Liver (tissue), 9 donors: Measurements from ENCODE around the gene WNT3A. TPM values are rescaled to one million over a fixed set of nuclear protein-coding genes. Genes with fewer than 3 reads are reported as not detected.

Experiments used
- DNase-seq: peaks from one replicate; pipeline ENCODE4 v3.0.0-alpha.2; 2017; ENCODE audit warnings: low spot score
- H3K27ac ChIP-seq, 2 donors: one replicate each; pipeline ENCODE4 v1.7.0; 2013; ENCODE audit warnings: inconsistent platforms in 2 of 2, low read length in 2 of 2, control low read depth in 1 of 2, low read depth in 1 of 2, mild to moderate bottlenecking in 1 of 2
- H3K27me3 ChIP-seq, 4 donors: one replicate each; pipeline versions ENCODE4 v1.6.1 to v1.7.0; 2013; ENCODE audit warnings: low read length in 3 of 4, inconsistent platforms in 1 of 4, mild to moderate bottlenecking in 1 of 4, moderate library complexity in 1 of 4; ENCODE audit not compliant: control insufficient read depth in 4 of 4, insufficient read depth in 4 of 4
- H3K36me3 ChIP-seq, 4 donors: one replicate each; pipeline versions ENCODE4 v1.6.1 to v1.7.0; 2013; ENCODE audit warnings: low read length in 3 of 4, mild to moderate bottlenecking in 3 of 4, low read depth in 1 of 4, moderate library complexity in 1 of 4; ENCODE audit not compliant: control insufficient read depth in 4 of 4, insufficient read depth in 3 of 4
- H3K4me1 ChIP-seq, 4 donors: one replicate each; pipeline versions ENCODE4 v1.6.1 to v1.7.0; 2013; ENCODE audit warnings: low read length in 3 of 4, mild to moderate bottlenecking in 3 of 4, moderate library complexity in 1 of 4; ENCODE audit not compliant: control insufficient read depth in 4 of 4, insufficient read depth in 4 of 4
- H3K4me3 ChIP-seq, 3 donors: one replicate each; pipeline versions ENCODE4 v1.6.1 to v1.7.0; 2013; ENCODE audit warnings: low read length in 3 of 3, control low read depth in 1 of 3, low read depth in 1 of 3, mild to moderate bottlenecking in 1 of 3
- H3K9ac ChIP-seq, 2 donors: one replicate each; pipeline ENCODE4 v1.7.0; 2013; ENCODE audit warnings: low read length in 2 of 2, mild to moderate bottlenecking in 2 of 2, moderate library complexity in 2 of 2, control low read depth in 1 of 2, low read depth in 1 of 2
- H3K9me3 ChIP-seq, 4 donors: one replicate each; pipeline versions ENCODE4 v1.6.1 to v1.7.0; 2013; ENCODE audit warnings: low read length in 3 of 4; ENCODE audit not compliant: control insufficient read depth in 4 of 4
- FOXA1 ChIP-seq: IDR thresholded peaks from 2 replicates; pipeline ENCODE4 v1.6.1; 2016; ENCODE audit warnings: antibody characterized with exemption
- FOXA2 ChIP-seq: IDR thresholded peaks from 2 replicates; pipeline ENCODE4 v1.6.1; 2016; ENCODE audit warnings: antibody characterized with exemption
- HNF4A ChIP-seq, 2 donors: conservative IDR thresholded peaks; 2 replicates each; pipeline ENCODE4 v1.6.1; 2016; ENCODE audit warnings: antibody characterized with exemption in 2 of 2, mild to moderate bottlenecking in 2 of 2
- HNF4G ChIP-seq: IDR thresholded peaks from 2 replicates; pipeline ENCODE4 v1.6.1; 2016; ENCODE audit warnings: antibody characterized with exemption
- JUND ChIP-seq, 2 donors: IDR thresholded peaks; 2 replicates each; pipeline ENCODE4 v1.6.1; 2016; ENCODE audit warnings: antibody characterized with exemption in 2 of 2
- NR2F2 ChIP-seq: IDR thresholded peaks from 2 replicates; pipeline ENCODE4 v1.6.1; 2016; ENCODE audit warnings: antibody characterized with exemption
- RAD21 ChIP-seq, 2 donors: IDR thresholded peaks; 2 replicates each; pipeline ENCODE4 v1.6.1; 2016; ENCODE audit warnings: antibody characterized with exemption in 2 of 2, mild to moderate bottlenecking in 2 of 2
- RXRA ChIP-seq, 2 donors: IDR thresholded peaks; 2 replicates each; pipeline ENCODE4 v1.6.1; 2017 to 2018; ENCODE audit warnings: antibody characterized with exemption in 2 of 2, mild to moderate bottlenecking in 1 of 2
- SP1 ChIP-seq: IDR thresholded peaks from 2 replicates; pipeline ENCODE4 v1.6.1; 2018; ENCODE audit warnings: antibody characterized with exemption, mild to moderate bottlenecking
- TAF1 ChIP-seq: conservative IDR thresholded peaks from 2 replicates; pipeline ENCODE4 v1.6.1; 2016; ENCODE audit warnings: antibody characterized with exemption, mild to moderate bottlenecking
- YY1 ChIP-seq: IDR thresholded peaks from 2 replicates; pipeline ENCODE4 v1.6.1; 2016; ENCODE audit warnings: antibody characterized with exemption, mild to moderate bottlenecking
- WGBS: extraction: QIAGEN DNeasy Blood & Tissue Kit; methylation state at CpG from one replicate; pipeline ENCODE4 v1.1.7; 2013; 5-methylcytosine and 5-hydroxymethylcytosine counted together
- polyA plus RNA-seq, 2 donors: library from polyadenylated mRNA; stranded (reverse) in 1 of 2; unstranded in 1 of 2; fragments of 200-250 nt in 1 of 2; fragments of >200 nt in 1 of 2; fragmentation: Nextera tagmentation in 1 of 2; extraction: Ambion mirVana in 1 of 2; gene quantifications; one replicate each; pipeline versions ENCODE4 v1.2.1 to v1.2.3, GENCODE V29; 2013 to 2015
- total RNA-seq, 2 donors: library from RNA; depleted of rRNA; stranded (reverse); fragments of >200 nt; gene quantifications; one replicate each; pipeline ENCODE4 v1.2.3, GENCODE V29; 2014
- TF ChIP-seq, protein P1 (sequence below): fragments of 150-350 bp; IDR thresholded peaks from 2 replicates; pipeline ENCODE4 v1.5.1; 2017; ENCODE audit warnings: improper control_type of control experiment, low read depth, low read length; ENCODE audit not compliant: missing input control
- TF ChIP-seq, protein P2 (sequence below): IDR thresholded peaks from 2 replicates; pipeline ENCODE4 v1.6.1; 2016; ENCODE audit warnings: antibody characterized with exemption
- TF ChIP-seq, protein P3 (sequence below): IDR thresholded peaks from 2 replicates; pipeline ENCODE4 v1.6.1; 2016; ENCODE audit warnings: antibody characterized with exemption, mild to moderate bottlenecking
- TF ChIP-seq, protein P4 (sequence below): IDR thresholded peaks from 2 replicates; pipeline ENCODE4 v1.6.1; 2016; ENCODE audit warnings: antibody characterized with exemption
- TF ChIP-seq, protein P5 (sequence below): IDR thresholded peaks from 2 replicates; pipeline ENCODE4 v1.6.1; 2016; ENCODE audit warnings: antibody characterized with exemption
- donor health status: healthy.
- donor health status: healthy.
- donor health status: healthy.
- donor health status: healthy.
- donor health status: healthy.

The WNT3A gene
- total and polyA plus RNA-seq, 4 donors: not detected

DNA sequence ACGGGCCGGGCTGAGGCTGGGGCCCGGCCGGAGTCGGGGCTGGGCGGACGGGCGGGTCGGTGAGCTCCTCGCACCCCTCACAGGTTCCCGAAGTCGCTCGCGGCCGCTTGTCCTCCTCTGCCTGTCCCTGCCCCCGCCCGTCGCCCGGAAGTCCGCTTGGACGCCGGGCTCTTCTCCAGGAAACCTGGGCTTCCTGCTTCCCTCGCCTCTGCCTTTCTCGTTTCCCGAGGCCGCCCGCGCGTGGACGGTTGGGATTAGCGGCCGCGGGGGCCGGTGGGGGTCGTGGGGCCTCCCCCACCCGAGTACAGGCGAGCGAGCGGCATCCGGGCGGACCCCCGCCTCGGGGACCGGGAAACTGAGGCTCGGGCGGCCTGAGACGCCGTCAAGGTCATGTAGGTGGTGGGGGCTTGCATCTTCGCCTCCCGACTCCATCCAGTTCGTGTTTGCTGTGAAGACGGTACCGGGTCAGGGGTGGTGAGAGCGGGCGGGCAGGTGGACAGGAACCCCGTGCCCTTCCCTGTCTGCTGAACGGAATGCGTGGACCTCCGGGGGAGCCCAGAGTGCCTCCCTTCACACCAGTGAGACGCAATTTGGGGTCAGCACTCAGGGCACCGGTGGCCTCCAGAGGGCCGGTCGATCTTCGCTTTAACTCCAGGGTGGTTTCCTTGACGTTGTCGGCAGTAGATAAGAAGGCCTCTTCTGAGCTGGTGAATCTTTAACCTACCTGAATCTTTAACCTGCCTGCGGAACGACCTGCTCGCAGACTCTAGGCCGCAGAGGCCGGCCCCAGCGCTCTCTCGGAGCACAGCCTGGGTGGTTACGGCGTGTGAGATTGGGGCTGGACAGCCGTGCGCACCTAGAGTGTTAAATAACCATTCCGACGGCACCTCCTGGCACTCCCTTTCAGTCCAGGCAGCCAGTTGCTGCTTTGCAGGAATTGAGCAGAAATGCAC, 76.4 kb downstream of the WNT3A start:
- no peaks in the 10 kb centered on the region for H3K27me3 ChIP-seq
- H3K27ac ChIP-seq: peak overlapping the region; percentile 90 to 93
- H3K4me1 ChIP-seq: peaks cover 26 to 53% (median 46%) of the 10 kb centered on the region in 4 donors
- H3K36me3 ChIP-seq: peaks cover 0 to 2% (median 0%) of the 10 kb centered on the region in 4 donors
- no peaks in the 10 kb centered on the region for H3K9me3 ChIP-seq
- TF ChIP-seq, protein P1, sequence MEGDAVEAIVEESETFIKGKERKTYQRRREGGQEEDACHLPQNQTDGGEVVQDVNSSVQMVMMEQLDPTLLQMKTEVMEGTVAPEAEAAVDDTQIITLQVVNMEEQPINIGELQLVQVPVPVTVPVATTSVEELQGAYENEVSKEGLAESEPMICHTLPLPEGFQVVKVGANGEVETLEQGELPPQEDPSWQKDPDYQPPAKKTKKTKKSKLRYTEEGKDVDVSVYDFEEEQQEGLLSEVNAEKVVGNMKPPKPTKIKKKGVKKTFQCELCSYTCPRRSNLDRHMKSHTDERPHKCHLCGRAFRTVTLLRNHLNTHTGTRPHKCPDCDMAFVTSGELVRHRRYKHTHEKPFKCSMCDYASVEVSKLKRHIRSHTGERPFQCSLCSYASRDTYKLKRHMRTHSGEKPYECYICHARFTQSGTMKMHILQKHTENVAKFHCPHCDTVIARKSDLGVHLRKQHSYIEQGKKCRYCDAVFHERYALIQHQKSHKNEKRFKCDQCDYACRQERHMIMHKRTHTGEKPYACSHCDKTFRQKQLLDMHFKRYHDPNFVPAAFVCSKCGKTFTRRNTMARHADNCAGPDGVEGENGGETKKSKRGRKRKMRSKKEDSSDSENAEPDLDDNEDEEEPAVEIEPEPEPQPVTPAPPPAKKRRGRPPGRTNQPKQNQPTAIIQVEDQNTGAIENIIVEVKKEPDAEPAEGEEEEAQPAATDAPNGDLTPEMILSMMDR: no peak
- no peak for TF ChIP-seq HNF4G
- no peak for TF ChIP-seq HNF4A (conservative IDR thresholded peaks at IDR 0.05)
- TF ChIP-seq NR2F2: no peak
- TF ChIP-seq, protein P2, sequence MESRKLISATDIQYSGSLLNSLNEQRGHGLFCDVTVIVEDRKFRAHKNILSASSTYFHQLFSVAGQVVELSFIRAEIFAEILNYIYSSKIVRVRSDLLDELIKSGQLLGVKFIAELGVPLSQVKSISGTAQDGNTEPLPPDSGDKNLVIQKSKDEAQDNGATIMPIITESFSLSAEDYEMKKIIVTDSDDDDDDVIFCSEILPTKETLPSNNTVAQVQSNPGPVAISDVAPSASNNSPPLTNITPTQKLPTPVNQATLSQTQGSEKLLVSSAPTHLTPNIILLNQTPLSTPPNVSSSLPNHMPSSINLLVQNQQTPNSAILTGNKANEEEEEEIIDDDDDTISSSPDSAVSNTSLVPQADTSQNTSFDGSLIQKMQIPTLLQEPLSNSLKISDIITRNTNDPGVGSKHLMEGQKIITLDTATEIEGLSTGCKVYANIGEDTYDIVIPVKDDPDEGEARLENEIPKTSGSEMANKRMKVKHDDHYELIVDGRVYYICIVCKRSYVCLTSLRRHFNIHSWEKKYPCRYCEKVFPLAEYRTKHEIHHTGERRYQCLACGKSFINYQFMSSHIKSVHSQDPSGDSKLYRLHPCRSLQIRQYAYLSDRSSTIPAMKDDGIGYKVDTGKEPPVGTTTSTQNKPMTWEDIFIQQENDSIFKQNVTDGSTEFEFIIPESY: no peak
- TF ChIP-seq SP1: no peak
- TF ChIP-seq RAD21 (IDR thresholded peaks at IDR 0.05): no peak
- TF ChIP-seq, protein P3, sequence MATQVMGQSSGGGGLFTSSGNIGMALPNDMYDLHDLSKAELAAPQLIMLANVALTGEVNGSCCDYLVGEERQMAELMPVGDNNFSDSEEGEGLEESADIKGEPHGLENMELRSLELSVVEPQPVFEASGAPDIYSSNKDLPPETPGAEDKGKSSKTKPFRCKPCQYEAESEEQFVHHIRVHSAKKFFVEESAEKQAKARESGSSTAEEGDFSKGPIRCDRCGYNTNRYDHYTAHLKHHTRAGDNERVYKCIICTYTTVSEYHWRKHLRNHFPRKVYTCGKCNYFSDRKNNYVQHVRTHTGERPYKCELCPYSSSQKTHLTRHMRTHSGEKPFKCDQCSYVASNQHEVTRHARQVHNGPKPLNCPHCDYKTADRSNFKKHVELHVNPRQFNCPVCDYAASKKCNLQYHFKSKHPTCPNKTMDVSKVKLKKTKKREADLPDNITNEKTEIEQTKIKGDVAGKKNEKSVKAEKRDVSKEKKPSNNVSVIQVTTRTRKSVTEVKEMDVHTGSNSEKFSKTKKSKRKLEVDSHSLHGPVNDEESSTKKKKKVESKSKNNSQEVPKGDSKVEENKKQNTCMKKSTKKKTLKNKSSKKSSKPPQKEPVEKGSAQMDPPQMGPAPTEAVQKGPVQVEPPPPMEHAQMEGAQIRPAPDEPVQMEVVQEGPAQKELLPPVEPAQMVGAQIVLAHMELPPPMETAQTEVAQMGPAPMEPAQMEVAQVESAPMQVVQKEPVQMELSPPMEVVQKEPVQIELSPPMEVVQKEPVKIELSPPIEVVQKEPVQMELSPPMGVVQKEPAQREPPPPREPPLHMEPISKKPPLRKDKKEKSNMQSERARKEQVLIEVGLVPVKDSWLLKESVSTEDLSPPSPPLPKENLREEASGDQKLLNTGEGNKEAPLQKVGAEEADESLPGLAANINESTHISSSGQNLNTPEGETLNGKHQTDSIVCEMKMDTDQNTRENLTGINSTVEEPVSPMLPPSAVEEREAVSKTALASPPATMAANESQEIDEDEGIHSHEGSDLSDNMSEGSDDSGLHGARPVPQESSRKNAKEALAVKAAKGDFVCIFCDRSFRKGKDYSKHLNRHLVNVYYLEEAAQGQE: no peak
- no peak for TF ChIP-seq JUND (IDR thresholded peaks at IDR 0.05)
- no peak for TF ChIP-seq FOXA1
- no peak for TF ChIP-seq TAF1
- TF ChIP-seq, protein P4, sequence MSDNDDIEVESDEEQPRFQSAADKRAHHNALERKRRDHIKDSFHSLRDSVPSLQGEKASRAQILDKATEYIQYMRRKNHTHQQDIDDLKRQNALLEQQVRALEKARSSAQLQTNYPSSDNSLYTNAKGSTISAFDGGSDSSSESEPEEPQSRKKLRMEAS: no peak
- TF ChIP-seq RXRA (IDR thresholded peaks at IDR 0.05): no peak
- no peak for TF ChIP-seq FOXA2
- TF ChIP-seq, protein P5, sequence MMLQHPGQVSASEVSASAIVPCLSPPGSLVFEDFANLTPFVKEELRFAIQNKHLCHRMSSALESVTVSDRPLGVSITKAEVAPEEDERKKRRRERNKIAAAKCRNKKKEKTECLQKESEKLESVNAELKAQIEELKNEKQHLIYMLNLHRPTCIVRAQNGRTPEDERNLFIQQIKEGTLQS: no peak
- TF ChIP-seq YY1: no peak
- DNase-seq: peak; percentile 64
- peak overlapping the region; percentile 88 to 96 (median 89) for H3K4me3 ChIP-seq
- peak overlapping the region; percentile 88 to 99 for H3K9ac ChIP-seq
- under 1% methylated on average over 79 of the region's 79 CpGs for WGBS
